ENCODE results near the gene ACBD4.
"Not testable (repeated sequence)": the region's sequence is repeated elsewhere in the genome, so short reads cannot be mapped to it uniquely, and the experiment has no call there.

DNA sequence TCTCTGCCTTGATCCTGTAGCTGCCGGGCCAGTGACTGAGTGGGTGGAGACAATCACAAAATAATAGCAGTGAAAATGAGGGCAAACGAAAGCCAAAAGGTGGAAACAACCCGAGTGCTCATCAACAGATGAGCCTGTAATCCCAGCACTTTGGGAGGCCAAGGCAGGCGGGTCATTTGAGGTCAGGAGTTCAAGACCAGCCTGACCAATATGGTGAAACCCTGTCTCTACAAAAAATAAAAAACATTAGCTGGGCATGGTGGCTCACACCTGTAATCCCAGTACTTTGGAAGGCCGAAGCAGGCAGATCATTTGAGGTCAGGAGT, 10.7 kb upstream of the ACBD4 start:
- TF ChIP-seq CTCF (IDR thresholded peaks at IDR 0.05; ENCODE audit: insufficient read depth, low read depth, low read length); EZH2 (IDR thresholded peaks at IDR 0.05; ENCODE audit: insufficient read depth, low read length): not testable (repeated sequence)
